Measurements from ENCODE around the gene CDKAL1. TPM values are rescaled to one million over a fixed set of nuclear protein-coding genes. Genes with fewer than 3 reads are reported as not detected.

Gene CDKAL1
- total and polyA plus RNA-seq, 9 of the 15 experiments (the other 6 are each of a cell fraction or from before 2014, with no cell fraction given): 11.2 to 36.3 (median 20.1) TPM

- Histone ChIP-seq H3K36me3 (ENCODE audit: control insufficient read depth, insufficient read depth, low read length) (no peaks in the 10 kb centered on the region), H3K79me2 (ENCODE audit: control insufficient read depth, insufficient read depth, low read length) (peaks cover 4% of the 10 kb centered on the region; the same call in 2 of the 3 replicates), H3K9ac (ENCODE audit: insufficient read depth in 1 of 2, low read depth in 2 of 2, low read length in 2 of 2) (0 out of 4 replicates have a peak overlapping the region, but pooled peaks of 1 of the 2 experiments have one; percentile 4), H3K4me3 (no peak overlapping the region), H3K9me1 (ENCODE audit: control insufficient read depth, insufficient read depth, low read length) (no peaks in the 10 kb centered on the region), H3K4me2 (ENCODE audit: insufficient read depth, low read length) (no peak overlapping the region), H3K9me3 (replicated peaks; ENCODE audit: control insufficient read depth, insufficient read depth, low read depth, low read length) (no peaks in the 10 kb centered on the region), H4K20me1 (replicated peaks; ENCODE audit: control insufficient read depth, insufficient read depth, low read length) (no peaks in the 10 kb centered on the region), H3K27me3 (ENCODE audit: control insufficient read depth in 2 of 2, insufficient read depth in 2 of 2, low read length in 2 of 2) (no peaks in the 10 kb centered on the region), H2AFZ (ENCODE audit: low read depth, low read length) (no peak overlapping the region), H3K4me1 (replicated peaks in 1 of 2; ENCODE audit: control insufficient read depth in 2 of 2, insufficient read depth in 2 of 2, low read length in 2 of 2) (peaks cover 4 to 5% of the 10 kb centered on the region in 2 experiments; a peak in 3 of 5 replicates), H3K27ac (ENCODE audit: extremely low read depth, low read depth, low read length) (no peak overlapping the region)
- FAIRE-seq (no peak), DNase-seq (ENCODE audit: extremely low read depth in 1 of 4, low spot score in 3 of 4) (no peak), ATAC-seq (no peak)
- BruUV-seq (replicated peaks): no TSS peak
- ChIA-PET POLR2A (interaction anchor here (0.6 kb wide), 2 partner anchors 147 to 572 kb away, joined by 3 read pairs; no protein-coding TSS in a partner anchor), CTCF (ENCODE audit: low intra/inter-chr PET ratio) (no interaction called here)
- TF ChIP-seq ZNF184 (CRISPR knock-in tag; IDR thresholded peaks at IDR 0.05): no peak
- no peak for TF ChIP-seq SMARCB1 (IDR thresholded peaks at IDR 0.05; ENCODE audit: insufficient read length, low read depth)
- no peak for TF ChIP-seq ELF1 (tag; IDR thresholded peaks at IDR 0.05)
- no peak for TF ChIP-seq CBFB (CRISPR knock-in tag; IDR thresholded peaks at IDR 0.05)
- TF ChIP-seq ASH1L (IDR thresholded peaks at IDR 0.05; ENCODE audit: borderline replicate concordance, low read depth, partially characterized antibody): no peak
- no peak for TF ChIP-seq ZNF143 (CRISPR knock-in tag; IDR thresholded peaks at IDR 0.05)
- intact Hi-C loops (cut with micrococcal nuclease): no loop called here
- in situ Hi-C loops (cut with MboI): no loop called here
- WGBS (ENCODE audit: insufficient coverage, low coverage, missing lambda C conversion rate): 86% methylated on average over 13 of the region's 13 CpGs
Measured at GRCh38 chr6:20702366-20702765, 168.1 kb downstream of the CDKAL1 start.

- Histone ChIP-seq H3K27me3 (ENCODE audit: control insufficient read depth in 2 of 2, insufficient read depth in 2 of 2, low read length in 2 of 2) (no peaks in the 10 kb centered on the region), H3K9me3 (replicated peaks; ENCODE audit: control insufficient read depth, insufficient read depth, low read depth, low read length) (no peaks in the 10 kb centered on the region), H2AFZ (ENCODE audit: low read depth, low read length) (no peak overlapping the region), H3K79me2 (ENCODE audit: control insufficient read depth, insufficient read depth, low read length) (peaks cover 4% of the 10 kb centered on the region; the same call in 2 of the 3 replicates), H3K4me2 (ENCODE audit: insufficient read depth, low read length) (no peak overlapping the region), H3K27ac (ENCODE audit: extremely low read depth, low read depth, low read length) (no peak overlapping the region), H3K4me1 (replicated peaks in 1 of 2; ENCODE audit: control insufficient read depth in 2 of 2, insufficient read depth in 2 of 2, low read length in 2 of 2) (peaks cover 4 to 5% of the 10 kb centered on the region in 2 experiments; a peak in 3 of 5 replicates), H3K9me1 (ENCODE audit: control insufficient read depth, insufficient read depth, low read length) (no peaks in the 10 kb centered on the region), H4K20me1 (replicated peaks; ENCODE audit: control insufficient read depth, insufficient read depth, low read length) (no peaks in the 10 kb centered on the region), H3K9ac (ENCODE audit: insufficient read depth in 1 of 2, low read depth in 2 of 2, low read length in 2 of 2) (no peak overlapping the region), H3K36me3 (ENCODE audit: control insufficient read depth, insufficient read depth, low read length) (no peaks in the 10 kb centered on the region), H3K4me3 (no peak overlapping the region)
- 90% methylated on average over 3 of the region's 3 CpGs for WGBS (ENCODE audit: insufficient coverage, low coverage, missing lambda C conversion rate)
- ATAC-seq: no peak
- CTCF ChIA-PET (ENCODE audit: low intra/inter-chr PET ratio): no interaction called here
- intact Hi-C loops (cut with micrococcal nuclease): no loop called here
- POLR2A ChIA-PET: interaction anchor here (1.4 kb wide), 1 partner anchor 16 kb away, joined by 3 read pairs; no protein-coding TSS in a partner anchor
- no peak for DNase-seq (ENCODE audit: extremely low read depth in 1 of 4, low spot score in 3 of 4)
- in situ Hi-C loops (cut with MboI): no loop called here
- no peak for FAIRE-seq
- BruUV-seq (replicated peaks): no TSS peak
- TF ChIP-seq ZBTB40 (IDR thresholded peaks at IDR 0.05) (peak; percentile 95), ZBTB40 (CRISPR knock-in tag; IDR thresholded peaks at IDR 0.05) (peak; percentile 84)
Measured at GRCh38 chr6:20703049-20703448, 168.8 kb downstream of the CDKAL1 start.

Data from K562 (cell line).